ENCODE measurements around the gene HAGH.

GRCh38 chr16:1831186-1832075 is 4.8 kb upstream of the HAGH start:
- TF ChIP-seq, protein P1, sequence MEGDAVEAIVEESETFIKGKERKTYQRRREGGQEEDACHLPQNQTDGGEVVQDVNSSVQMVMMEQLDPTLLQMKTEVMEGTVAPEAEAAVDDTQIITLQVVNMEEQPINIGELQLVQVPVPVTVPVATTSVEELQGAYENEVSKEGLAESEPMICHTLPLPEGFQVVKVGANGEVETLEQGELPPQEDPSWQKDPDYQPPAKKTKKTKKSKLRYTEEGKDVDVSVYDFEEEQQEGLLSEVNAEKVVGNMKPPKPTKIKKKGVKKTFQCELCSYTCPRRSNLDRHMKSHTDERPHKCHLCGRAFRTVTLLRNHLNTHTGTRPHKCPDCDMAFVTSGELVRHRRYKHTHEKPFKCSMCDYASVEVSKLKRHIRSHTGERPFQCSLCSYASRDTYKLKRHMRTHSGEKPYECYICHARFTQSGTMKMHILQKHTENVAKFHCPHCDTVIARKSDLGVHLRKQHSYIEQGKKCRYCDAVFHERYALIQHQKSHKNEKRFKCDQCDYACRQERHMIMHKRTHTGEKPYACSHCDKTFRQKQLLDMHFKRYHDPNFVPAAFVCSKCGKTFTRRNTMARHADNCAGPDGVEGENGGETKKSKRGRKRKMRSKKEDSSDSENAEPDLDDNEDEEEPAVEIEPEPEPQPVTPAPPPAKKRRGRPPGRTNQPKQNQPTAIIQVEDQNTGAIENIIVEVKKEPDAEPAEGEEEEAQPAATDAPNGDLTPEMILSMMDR (IDR thresholded peaks at IDR 0.05) = no peak
- TF ChIP-seq POLR2A (IDR thresholded peaks at IDR 0.05) = no peak

All from right lobe of liver (tissue), 4 donors.